Neuronal stem cell (in vitro differentiated cells): ENCODE results near the gene EML2.
"Not testable (repeated sequence)": the region's sequence is repeated elsewhere in the genome, so short reads cannot be mapped to it uniquely, and the experiment has no call there.

ENCODE experiments used
- DNase-seq: peaks from one replicate; pipeline ENCODE4 v3.0.0-alpha.2; 2013; ENCODE audit warnings: low spot score
- H2AFZ ChIP-seq: one replicate; pipeline ENCODE4 v1.6.1; 2013; ENCODE audit warnings: mild to moderate bottlenecking, low read length, inconsistent platforms
- H2AK5ac ChIP-seq: 2 replicates; pipeline ENCODE4 v1.6.1; 2013; ENCODE audit warnings: low read depth, mild to moderate bottlenecking, inconsistent platforms, low read length, moderate library complexity, mixed read lengths
- H2BK120ac ChIP-seq: 2 replicates; pipeline ENCODE4 v1.6.1; 2013; ENCODE audit warnings: low read depth, mild to moderate bottlenecking, inconsistent platforms, low read length, moderate library complexity, mixed read lengths
- H2BK12ac ChIP-seq: one replicate; pipeline ENCODE4 v1.6.1; 2013; ENCODE audit warnings: low read length, inconsistent platforms
- H2BK15ac ChIP-seq: 2 replicates; pipeline ENCODE4 v1.6.1; 2013; ENCODE audit warnings: mild to moderate bottlenecking, low read length, inconsistent platforms, mixed read lengths
- H2BK5ac ChIP-seq: one replicate; pipeline ENCODE4 v1.6.1; 2013; ENCODE audit warnings: inconsistent platforms, mild to moderate bottlenecking, low read length, moderate library complexity
- H3K14ac ChIP-seq: one replicate; pipeline ENCODE4 v1.6.1; 2013; ENCODE audit warnings: low read length, inconsistent platforms
- H3K18ac ChIP-seq: 2 replicates; pipeline ENCODE4 v1.6.1; 2013; ENCODE audit warnings: low read length, inconsistent platforms
- H3K23ac ChIP-seq: 2 replicates; pipeline ENCODE4 v1.6.1; 2013; ENCODE audit warnings: low read depth, mild to moderate bottlenecking, mixed read lengths, low read length, inconsistent platforms; ENCODE audit not compliant: poor library complexity
- H3K27ac ChIP-seq: replicated peaks from 3 replicates; pipeline ENCODE4 v1.5.1; 2013; ENCODE audit warnings: low read length, inconsistent platforms
- H3K27me3 ChIP-seq, 3 experiments: 2 replicates each; pipeline ENCODE4 v1.6.1; 2013; ENCODE audit warnings: low read length in 3 of 3, mild to moderate bottlenecking in 2 of 3, inconsistent platforms in 1 of 3, low read depth in 1 of 3, mixed read lengths in 1 of 3, moderate library complexity in 1 of 3; ENCODE audit not compliant: control insufficient read depth in 3 of 3, insufficient read depth in 3 of 3
- H3K36me3 ChIP-seq, 2 donors: replicated peaks in 1 of 2; 2 replicates each; pipeline ENCODE4 v1.6.1; 2013; ENCODE audit warnings: low read length in 2 of 2; ENCODE audit not compliant: control insufficient read depth in 2 of 2, insufficient read depth in 2 of 2
- H3K4ac ChIP-seq: 2 replicates; pipeline ENCODE4 v1.6.1; 2013; ENCODE audit warnings: inconsistent platforms, mild to moderate bottlenecking, low read length, moderate library complexity
- H3K4me1 ChIP-seq, 2 donors: 1 replicate in 1 of 2; 2 replicates in 1 of 2; pipeline ENCODE4 v1.6.1; 2013; ENCODE audit warnings: low read length in 2 of 2, low read depth in 1 of 2; ENCODE audit not compliant: control insufficient read depth in 2 of 2, insufficient read depth in 1 of 2
- H3K4me2 ChIP-seq: one replicate; pipeline ENCODE4 v1.6.1; 2013; ENCODE audit warnings: mild to moderate bottlenecking, low read length, inconsistent platforms; ENCODE audit not compliant: insufficient read depth, poor library complexity, severe bottlenecking
- H3K4me3 ChIP-seq, 2 donors: 2 replicates each; pipeline ENCODE4 v1.5.1; 2013; ENCODE audit warnings: low read length in 2 of 2, mild to moderate bottlenecking in 2 of 2, inconsistent platforms in 1 of 2, moderate library complexity in 1 of 2
- H3K79me1 ChIP-seq: one replicate; pipeline ENCODE4 v1.6.1; 2013; ENCODE audit warnings: low read depth, mild to moderate bottlenecking, inconsistent platforms, low read length, moderate library complexity
- H3K9ac ChIP-seq: one replicate; pipeline ENCODE4 v1.6.1; 2013; ENCODE audit warnings: mild to moderate bottlenecking, low read depth, low read length, inconsistent platforms; ENCODE audit not compliant: poor library complexity
- H3K9me3 ChIP-seq, 2 donors: replicated peaks in 1 of 2; 2 replicates each; pipeline versions ENCODE3 to v1.6.1; 2013; ENCODE audit warnings: low read length in 2 of 2, mild to moderate bottlenecking in 2 of 2, inconsistent platforms in 1 of 2, low read depth in 1 of 2, mixed read lengths in 1 of 2, moderate library complexity in 1 of 2; ENCODE audit not compliant: control insufficient read depth in 2 of 2, insufficient read depth in 1 of 2
- H4K8ac ChIP-seq: one replicate; pipeline ENCODE4 v1.6.1; 2013; ENCODE audit warnings: low read depth, mild to moderate bottlenecking, inconsistent platforms, low read length, moderate library complexity
- H4K91ac ChIP-seq: one replicate; pipeline ENCODE4 v1.6.1; 2013; ENCODE audit warnings: low read length, low read depth, mild to moderate bottlenecking, inconsistent platforms; ENCODE audit not compliant: poor library complexity
- WGBS, 2 donors: extraction: QIAGEN DNeasy Blood & Tissue Kit; methylation state at CpG; one replicate each; pipeline ENCODE4 v1.1.7; 2013; ENCODE audit warnings: missing lambda C conversion rate in 2 of 2, mixed read lengths in 1 of 2; ENCODE audit not compliant: insufficient read length in 2 of 2, insufficient replicate concordance in 1 of 2; ENCODE audit errors: extremely low coverage in 2 of 2; 5-methylcytosine and 5-hydroxymethylcytosine counted together

Gene EML2

DNA sequence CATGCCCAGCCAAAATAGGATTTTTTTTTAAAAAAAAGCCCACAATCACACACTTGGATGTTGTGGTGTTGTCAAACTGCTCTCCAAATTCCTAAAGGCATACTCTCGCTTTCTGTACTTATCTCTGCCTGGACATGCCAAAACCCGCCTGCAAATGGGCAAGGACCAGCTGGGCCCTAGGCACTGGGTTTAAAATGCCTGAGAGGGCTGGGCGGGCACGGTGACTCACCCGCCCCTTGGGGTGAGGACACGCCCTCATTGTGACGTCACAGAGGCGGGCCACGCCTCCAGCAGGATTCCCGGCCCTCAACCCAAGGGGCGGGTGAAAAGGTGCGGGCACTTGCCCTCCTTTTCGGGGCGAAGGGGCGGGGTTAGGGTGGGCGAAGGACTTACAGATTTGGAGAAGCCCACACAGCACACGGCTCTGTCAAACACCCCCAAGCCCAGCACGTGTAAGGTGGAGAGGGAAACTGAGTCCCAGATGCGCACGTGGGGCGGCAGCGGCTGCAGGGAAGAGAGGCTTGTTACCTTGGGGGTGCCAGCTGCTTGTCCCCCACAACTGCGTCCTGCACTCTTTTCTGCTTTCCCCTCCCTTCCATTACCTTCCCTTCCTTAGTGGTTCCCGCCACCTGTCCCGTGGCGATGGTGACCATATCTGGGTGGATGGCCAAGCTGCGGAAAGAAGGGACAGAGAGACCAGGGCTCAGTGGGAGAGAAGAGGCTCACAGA lies 6.6 kb downstream of the EML2 start:
- Histone ChIP-seq H3K27ac (peak overlapping the region; percentile 25), H3K23ac (no peak overlapping the region), H3K79me1 (no peaks in the 10 kb centered on the region), H3K14ac (no peak overlapping the region), H3K9ac (peak overlapping the region; percentile 83), H2AK5ac (no peak overlapping the region), H2BK15ac (no peak overlapping the region), H3K4me2 (peak overlapping the region; percentile 63), H3K27me3 (no peaks in the 10 kb centered on the region), H3K18ac (peak overlapping the region; percentile 93), H4K8ac (no peak overlapping the region), H3K4ac (no peak overlapping the region), H2BK12ac (no peak overlapping the region), H2BK120ac (no peak overlapping the region), H2AFZ (peak overlapping the region; percentile 13), H3K36me3 (peaks cover 3 to 5% of the 10 kb centered on the region in 2 donors), H3K4me3 (peak overlapping the region in 1 of 2 donors; percentile 33), H4K91ac (no peak overlapping the region), H2BK5ac (no peak overlapping the region), H3K9me3 (peaks cover 0 to 2% of the 10 kb centered on the region in 2 donors), H3K4me1 (peaks cover 0 to 7% of the 10 kb centered on the region in 2 donors)
- peak; percentile 88 for DNase-seq
- WGBS, 2 donors = no CpG with 5 or more reads among the region's 27 CpGs

DNA sequence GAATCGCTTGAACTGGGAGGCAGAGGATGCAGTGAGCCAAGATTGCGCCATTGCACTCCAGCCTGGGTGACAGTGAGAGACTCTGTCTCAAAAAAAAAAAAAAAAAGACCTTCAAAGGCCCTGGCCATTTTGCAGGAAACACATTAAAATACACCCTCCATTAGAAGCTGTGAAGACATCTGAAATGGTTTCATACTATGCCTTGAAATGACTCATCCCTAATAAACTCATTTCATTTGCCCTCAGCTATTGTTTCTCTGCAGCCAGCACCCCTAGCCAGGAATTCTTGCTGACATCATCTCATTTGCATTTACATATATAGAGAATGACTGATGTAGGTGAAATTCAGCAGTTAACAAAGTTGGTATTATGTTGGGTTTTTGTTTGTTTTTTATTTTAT lies 8.7 kb downstream of the EML2 start:
- no peak overlapping the region for H3K4me2 ChIP-seq
- no peak overlapping the region for H2AK5ac ChIP-seq
- no peaks in the 10 kb centered on the region for H3K27me3 ChIP-seq
- H3K9me3 ChIP-seq = peaks cover 0 to 2% of the 10 kb centered on the region in 2 donors
- H2BK120ac ChIP-seq = no peak overlapping the region
- H2BK5ac ChIP-seq = no peak overlapping the region
- H4K8ac ChIP-seq = no peak overlapping the region
- H3K4me1 ChIP-seq = peaks cover 0 to 7% of the 10 kb centered on the region in 2 donors
- no peak overlapping the region for H2BK12ac ChIP-seq
- no peak overlapping the region for H3K23ac ChIP-seq
- no peak overlapping the region for H3K18ac ChIP-seq
- no peak overlapping the region for H3K4ac ChIP-seq
- no CpG with 5 or more reads among the region's 2 CpGs for WGBS, 2 donors
- DNase-seq = no peak
- peaks cover 3 to 5% of the 10 kb centered on the region in 2 donors for H3K36me3 ChIP-seq
- H3K79me1 ChIP-seq = no peaks in the 10 kb centered on the region
- H2BK15ac ChIP-seq = no peak overlapping the region
- no peak overlapping the region for H4K91ac ChIP-seq
- no peak overlapping the region for H3K27ac ChIP-seq
- H3K9ac ChIP-seq = no peak overlapping the region
- H3K4me3 ChIP-seq = no peak overlapping the region
- no peak overlapping the region for H2AFZ ChIP-seq
- no peak overlapping the region for H3K14ac ChIP-seq

DNA sequence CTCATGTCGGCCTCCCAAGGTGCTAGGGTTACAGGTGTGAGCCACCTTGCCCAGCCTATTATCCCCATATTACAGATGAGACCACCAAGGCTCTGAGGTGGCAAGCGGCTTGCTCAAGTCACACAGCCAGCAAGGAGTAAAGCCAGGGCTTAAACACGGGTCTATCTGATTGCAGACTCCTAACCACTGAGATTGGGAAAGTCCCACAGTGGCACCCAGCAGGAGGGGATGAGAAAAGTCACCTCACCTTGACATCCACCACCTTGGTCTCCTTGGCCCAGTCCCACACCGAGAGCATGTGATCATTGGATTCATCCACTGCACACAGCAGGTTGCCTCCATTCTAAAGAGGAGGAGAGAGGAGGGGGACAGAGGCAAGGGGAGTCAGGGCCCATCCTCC lies 9.5 kb downstream of the EML2 start:
- Histone ChIP-seq H4K91ac (no peak overlapping the region), H3K14ac (no peak overlapping the region), H3K9ac (no peak overlapping the region), H2BK15ac (no peak overlapping the region), H4K8ac (no peak overlapping the region), H2BK12ac (no peak overlapping the region), H3K27ac (no peak overlapping the region), H3K4me2 (no peak overlapping the region), H3K23ac (no peak overlapping the region), H3K4me1 (peaks cover 0 to 7% of the 10 kb centered on the region in 2 donors), H3K27me3 (no peaks in the 10 kb centered on the region), H3K9me3 (peaks cover 0 to 2% of the 10 kb centered on the region in 2 donors), H3K79me1 (no peaks in the 10 kb centered on the region), H2BK120ac (no peak overlapping the region), H3K4me3 (peak overlapping the region in 1 of 2 donors; percentile 44), H3K18ac (no peak overlapping the region), H3K36me3 (peaks cover 3 to 5% of the 10 kb centered on the region in 2 donors), H3K4ac (no peak overlapping the region), H2AFZ (no peak overlapping the region), H2AK5ac (no peak overlapping the region), H2BK5ac (no peak overlapping the region)
- DNase-seq = no peak
- no CpG with 5 or more reads among the region's 4 CpGs for WGBS, 2 donors

DNA sequence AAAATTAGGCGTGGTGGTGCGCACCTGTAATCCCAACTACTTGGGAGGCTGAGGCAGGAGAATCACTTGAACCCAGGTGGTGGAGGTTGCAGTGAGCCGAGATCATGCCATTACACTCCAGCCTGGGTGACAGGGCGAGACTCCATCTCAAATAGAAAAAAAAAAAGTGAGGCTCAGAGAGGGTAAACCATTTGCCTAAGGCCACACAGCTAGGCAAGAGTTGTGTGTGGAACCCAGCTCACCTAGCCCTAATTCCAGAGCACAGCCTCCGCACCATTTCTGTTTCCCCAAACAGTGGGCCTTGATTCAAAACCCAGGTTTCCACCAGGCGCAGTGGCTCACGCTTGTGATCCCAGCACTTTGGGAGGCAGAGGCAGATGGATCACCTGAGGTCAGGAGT lies 11.0 kb downstream of the EML2 start:
- not testable (repeated sequence) for H3K9ac ChIP-seq, H2BK5ac ChIP-seq

More for the DNA sequence above, 11.0 kb downstream of the EML2 start:
- H3K4me3 ChIP-seq, H3K4ac ChIP-seq, H3K4me1 ChIP-seq, H2BK15ac ChIP-seq, H4K91ac ChIP-seq, H3K4me2 ChIP-seq, H2AK5ac ChIP-seq, H4K8ac ChIP-seq, H2AFZ ChIP-seq, H3K79me1 ChIP-seq, H3K14ac ChIP-seq, H2BK12ac ChIP-seq, H2BK120ac ChIP-seq, H3K9me3 ChIP-seq, H3K36me3 ChIP-seq, H3K23ac ChIP-seq, H3K27ac ChIP-seq, DNase-seq, H3K27me3 ChIP-seq, H3K18ac ChIP-seq: not testable (repeated sequence)
- no CpG with 5 or more reads among the region's 7 CpGs for WGBS, 2 donors
